K562 (cell line): ENCODE data around the gene TNFRSF18. TPM values are rescaled to one million over a fixed set of nuclear protein-coding genes. Genes with fewer than 3 reads are reported as not detected.

Source experiments
- ARID1B ChIP-seq: fragments of 450-650 bp; IDR thresholded peaks from 2 replicates; pipeline ENCODE4 v1.6.1; 2016; ENCODE audit warnings: antibody characterized with exemption, mild to moderate bottlenecking, inconsistent platforms
- CBX8 ChIP-seq: fragments of 200-600 bp; sonication (generic); IDR thresholded peaks from 2 replicates; pipeline ENCODE4 v1.6.1; 2012; ENCODE audit warnings: borderline replicate concordance, mixed run types, low read depth, mild to moderate bottlenecking, moderate library complexity, mixed read lengths, low read length, control low read depth, inconsistent platforms; ENCODE audit not compliant: poor library complexity, severe bottlenecking; ENCODE audit errors: extremely low read depth
- E2F6 ChIP-seq, 2 experiments: IDR thresholded peaks; 2 replicates each; pipeline ENCODE4 v1.6.1; 2011; ENCODE audit warnings: borderline replicate concordance in 1 of 2, control low read depth in 1 of 2, low read depth in 1 of 2, low read length in 1 of 2, mild to moderate bottlenecking in 1 of 2, mixed read lengths in 1 of 2, moderate library complexity in 1 of 2; ENCODE audit not compliant: insufficient read depth in 1 of 2, insufficient read length in 1 of 2, poor library complexity in 1 of 2, severe bottlenecking in 1 of 2; ENCODE audit errors: extremely low read depth in 1 of 2
- HDAC8 ChIP-seq: fragments of 450-650 bp; IDR thresholded peaks from 2 replicates; pipeline ENCODE4 v1.6.1; 2016; ENCODE audit warnings: mild to moderate bottlenecking, missing genetic modification characterization, moderate library complexity, missing compliant biosample characterization
- JUNB ChIP-seq: fragments of 450-650 bp; formaldehyde crosslinking; conservative IDR thresholded peaks from 2 replicates; pipeline ENCODE4 v1.4.0; 2020; ENCODE audit warnings: mild to moderate bottlenecking
- KLF13 ChIP-seq: fragments of 450-650 bp; IDR thresholded peaks from 2 replicates; pipeline ENCODE4 v1.6.1; 2016; ENCODE audit warnings: missing genetic modification characterization, low read depth, mild to moderate bottlenecking, missing compliant biosample characterization, moderate library complexity, borderline replicate concordance
- MAFK ChIP-seq: IDR thresholded peaks from 2 replicates; pipeline ENCODE4 v1.6.1; 2011; ENCODE audit warnings: low read length, improper control_type of control experiment
- MGA ChIP-seq: fragments of 450-650 bp; IDR thresholded peaks from 2 replicates; pipeline ENCODE4 v1.6.1; 2016; ENCODE audit warnings: mild to moderate bottlenecking, moderate library complexity
- NBN ChIP-seq: fragments of 450-650 bp; IDR thresholded peaks from 2 replicates; pipeline ENCODE4 v1.6.1; 2016; ENCODE audit warnings: low read depth, mild to moderate bottlenecking
- NUFIP1 ChIP-seq: fragments of 450-650 bp; IDR thresholded peaks from 2 replicates; pipeline ENCODE4 v1.6.1; 2018; ENCODE audit not compliant: partially characterized antibody
- SP1 ChIP-seq: sonication (generic); formaldehyde crosslinking; IDR thresholded peaks from 2 replicates; pipeline ENCODE4 v1.8.1; 2022; ENCODE audit warnings: mild to moderate bottlenecking, missing genetic modification reagents
- TAL1 ChIP-seq: fragments of 450-650 bp; IDR thresholded peaks from 2 replicates; pipeline ENCODE4 v1.6.1; 2016; ENCODE audit warnings: mild to moderate bottlenecking
- ZNF280B ChIP-seq: fragments of 250-450 bp; sonication (Bioruptor Pico); IDR thresholded peaks from 2 replicates; pipeline ENCODE4 v1.5.1; 2021; ENCODE audit warnings: mild to moderate bottlenecking
- polyA plus RNA-seq, 8 experiments: library from polyadenylated mRNA; depleted of rRNA in 4 of 8; stranded (reverse) in 5 of 8; unstranded in 3 of 8; fragments of >200 nt; fragmentation: Nextera tagmentation in 2 of 8; fragmentation: Illumina TruSeq in 1 of 8; extraction: Ambion mirVana in 2 of 8; extraction: Trizol in 1 of 8; gene quantifications; 2 replicates each; pipeline versions ENCODE4 v1.2.1 to v1.2.3, GENCODE V29; 2011 to 2014; ENCODE audit warnings: inconsistent platforms in 1 of 8, missing spikeins in 1 of 8
- total RNA-seq, 7 experiments: library from RNA; depleted of rRNA in 6 of 7; stranded (reverse); fragments of >200 nt in 6 of 7; fragmentation: Illumina TruSeq in 2 of 7; extraction: Trizol in 2 of 7; gene quantifications; 2 replicates each; pipeline versions ENCODE4 v1.2.1 to v1.2.3, GENCODE V29; 2011 to 2021; ENCODE audit warnings: low replicate concordance in 1 of 7

TNFRSF18 gene
- total and polyA plus RNA-seq, 9 of the 15 experiments (the other 6 are each of a cell fraction or from before 2014, with no cell fraction given), result 0.24 to 0.27 TPM; not detected in 7

- TF ChIP-seq CBX8 (no peak), MAFK (no peak), SP1 (CRISPR knock-in tag) (peak; percentile 35; the same call in 1 of the 2 replicates), NBN (no peak), HDAC8 (peak; percentile 51; the same call in 1 of the 2 replicates), KLF13 (tag) (no peak), NUFIP1 (no peak), ZNF280B (CRISPR knock-in tag) (no peak), TAL1 (peak; percentile 39; the same call in 1 of the 2 replicates), ARID1B (peak; percentile 78), E2F6 (IDR thresholded peaks at IDR 0.05; ENCODE audit: borderline replicate concordance in 1 of 2, extremely low read depth in 1 of 2, insufficient read depth in 1 of 2, insufficient read length in 1 of 2, low read depth in 1 of 2, low read length in 1 of 2, poor library complexity in 1 of 2, severe bottlenecking in 1 of 2) (peak; percentile 29 to 32), JUNB (CRISPR knock-in tag) (no peak), MGA (peak; percentile 87)
Measured at GRCh38 chr1:1185101-1185765, 21.2 kb downstream of the TNFRSF18 start (continued).
